AG20443 (cell line): ENCODE measurements around the gene TUBB.

Source experiments
- DNase-seq: peaks from one replicate; pipeline ENCODE4 v3.0.0; 2012; ENCODE audit warnings: low spot score, mixed read lengths

TUBB gene

GRCh38 chr6:30719791-30720737 is at the start of gene TUBB:
Gene TUBB, plus strand, starts transcription at chr6:30720352. Its CDS starts 155 bp downstream, at chr6:30720507.
- peak; percentile 93 for DNase-seq

GRCh38 chr6:30670760-30671527 is 49.2 kb upstream of the TUBB start:
- no peak for DNase-seq

GRCh38 chr6:30672445-30673253 is 47.5 kb upstream of the TUBB start, which contains the start of gene DHX16:
Gene DHX16, minus strand, starts transcription at chr6:30673006. Its CDS starts 165 bp downstream, at chr6:30672841.
- peak; percentile 94 for DNase-seq

GRCh38 chr6:30676660-30677285 is 43.4 kb upstream of the TUBB start:
- DNase-seq = no peak

- DNase-seq = peak; percentile 83
Measured at GRCh38 chr6:30678964-30679726, 41.0 kb upstream of the TUBB start.

GRCh38 chr6:30679765-30680535 is 40.2 kb upstream of the TUBB start:
- no peak for DNase-seq

GRCh38 chr6:30681766-30682142 is 38.4 kb upstream of the TUBB start:
- DNase-seq = no peak

GRCh38 chr6:30682143-30683117 is 37.7 kb upstream of the TUBB start:
- DNase-seq = peak; percentile 73

- DNase-seq = no peak
Measured at GRCh38 chr6:30683183-30683979, 36.8 kb upstream of the TUBB start.

- DNase-seq = no peak
Measured at GRCh38 chr6:30683980-30684338, 36.2 kb upstream of the TUBB start.

- DNase-seq = peak; percentile 32
Measured at GRCh38 chr6:30684386-30685156, 35.6 kb upstream of the TUBB start.

- no peak for DNase-seq
Measured at GRCh38 chr6:30685157-30686008, 34.8 kb upstream of the TUBB start.

GRCh38 chr6:30686009-30686907 is 33.9 kb upstream of the TUBB start, which contains the start of gene PPP1R18:
Gene PPP1R18, minus strand, starts transcription at chr6:30686645. Its CDS starts 627 bp downstream, at chr6:30686018.
- DNase-seq = peak; percentile 80

- peak; percentile 92 for DNase-seq
Measured at GRCh38 chr6:30686908-30687658, 33.1 kb upstream of the TUBB start.
